H9 (cell line): Measurements from ENCODE around the gene SH3BP5. TPM values are rescaled to one million over a fixed set of nuclear protein-coding genes. Genes with fewer than 3 reads are reported as not detected.

ENCODE experiments used
- DNase-seq: peaks from one replicate; pipeline ENCODE4 v3.0.0-alpha.2; 2017
- H2AFZ ChIP-seq: one replicate; pipeline ENCODE4 v1.6.1; 2013; ENCODE audit warnings: mild to moderate bottlenecking, low read length, control low read depth, moderate library complexity
- H2AK5ac ChIP-seq: 2 replicates; pipeline ENCODE4 v1.6.1; 2013; ENCODE audit warnings: low read length, control low read depth, mixed read lengths; ENCODE audit not compliant: insufficient read length
- H2BK120ac ChIP-seq: one replicate; pipeline ENCODE4 v1.6.1; 2013; ENCODE audit warnings: low read depth, mild to moderate bottlenecking, low read length, control low read depth, inconsistent platforms; ENCODE audit not compliant: poor library complexity, severe bottlenecking
- H2BK12ac ChIP-seq: 2 replicates; pipeline ENCODE4 v1.6.1; 2013; ENCODE audit warnings: low read length, control low read depth, mixed read lengths, low read depth; ENCODE audit not compliant: insufficient read length
- H2BK15ac ChIP-seq: 2 replicates; pipeline ENCODE4 v1.6.1; 2013; ENCODE audit warnings: low read depth, low read length, control low read depth
- H2BK20ac ChIP-seq: one replicate; pipeline ENCODE4 v1.6.1; 2013; ENCODE audit warnings: low read depth, mild to moderate bottlenecking, low read length, control low read depth, inconsistent platforms; ENCODE audit not compliant: poor library complexity, severe bottlenecking
- H2BK5ac ChIP-seq: 2 replicates; pipeline ENCODE4 v1.6.1; 2013; ENCODE audit warnings: low read length, control low read depth, mixed read lengths; ENCODE audit not compliant: insufficient read length
- H3K14ac ChIP-seq: 2 replicates; pipeline ENCODE4 v1.6.1; 2013; ENCODE audit warnings: low read length, control low read depth; ENCODE audit not compliant: insufficient read depth
- H3K18ac ChIP-seq: 2 replicates; pipeline ENCODE4 v1.6.1; 2013; ENCODE audit warnings: low read depth, mild to moderate bottlenecking, mixed read lengths, low read length, control low read depth; ENCODE audit not compliant: insufficient read length
- H3K23ac ChIP-seq: 2 replicates; pipeline ENCODE4 v1.6.1; 2013; ENCODE audit warnings: low read length, control low read depth, mixed read lengths, low read depth; ENCODE audit not compliant: insufficient read length
- H3K23me2 ChIP-seq: 2 replicates; pipeline ENCODE4 v1.6.1; 2013; ENCODE audit warnings: low read depth, mild to moderate bottlenecking, mixed read lengths, low read length, control low read depth; ENCODE audit not compliant: insufficient read length, poor library complexity, severe bottlenecking
- H3K27ac ChIP-seq: 2 replicates; pipeline ENCODE4 v1.5.1; 2013; ENCODE audit warnings: low read length, control low read depth, mixed read lengths, low read depth; ENCODE audit not compliant: insufficient read length
- H3K27me3 ChIP-seq: 2 replicates; pipeline ENCODE4 v1.6.1; 2013; ENCODE audit warnings: low read length, control low read depth, inconsistent platforms; ENCODE audit not compliant: insufficient read depth
- H3K4ac ChIP-seq: 2 replicates; pipeline ENCODE4 v1.6.1; 2013; ENCODE audit warnings: low read depth, mild to moderate bottlenecking, control low read depth, inconsistent platforms, low read length, moderate library complexity
- H3K4me1 ChIP-seq: 2 replicates; pipeline ENCODE4 v1.6.1; 2013; ENCODE audit warnings: low read length, control low read depth, inconsistent platforms; ENCODE audit not compliant: insufficient read depth
- H3K4me2 ChIP-seq: 2 replicates; pipeline ENCODE4 v1.6.1; 2013; ENCODE audit warnings: low read length, control low read depth, mixed read lengths; ENCODE audit not compliant: insufficient read length, insufficient read depth
- H3K56ac ChIP-seq: 2 replicates; pipeline ENCODE4 v1.6.1; 2013; ENCODE audit warnings: low read depth, mild to moderate bottlenecking, mixed read lengths, low read length, control low read depth; ENCODE audit not compliant: insufficient read length
- H3K79me1 ChIP-seq: 2 replicates; pipeline ENCODE4 v1.6.1; 2013; ENCODE audit warnings: low read depth, mild to moderate bottlenecking, moderate library complexity, low read length, control low read depth, inconsistent platforms; ENCODE audit not compliant: insufficient read depth, poor library complexity, severe bottlenecking
- H3K79me2 ChIP-seq: 2 replicates; pipeline ENCODE4 v1.6.1; 2013; ENCODE audit warnings: low read length, control low read depth, inconsistent platforms; ENCODE audit not compliant: insufficient read depth
- H3K9ac ChIP-seq: 2 replicates; pipeline ENCODE4 v1.6.1; 2013; ENCODE audit warnings: low read length, control low read depth, mixed read lengths; ENCODE audit not compliant: insufficient read length; ENCODE audit errors: extremely low read depth
- H3K9me3 ChIP-seq: one replicate; pipeline ENCODE4 v1.6.1; 2013; ENCODE audit warnings: low read depth, low read length, inconsistent platforms; ENCODE audit not compliant: control insufficient read depth
- H3T11ph ChIP-seq: one replicate; pipeline ENCODE4 v1.6.1; 2013; ENCODE audit warnings: mild to moderate bottlenecking, low read length, control low read depth, inconsistent platforms
- H4K20me1 ChIP-seq: one replicate; pipeline ENCODE4 v1.6.1; 2013; ENCODE audit not compliant: control insufficient read depth, insufficient read length, insufficient read depth
- H4K5ac ChIP-seq: 2 replicates; pipeline ENCODE4 v1.6.1; 2013; ENCODE audit warnings: low read depth, mild to moderate bottlenecking, mixed read lengths, low read length, control low read depth; ENCODE audit not compliant: insufficient read length
- H4K8ac ChIP-seq: replicated peaks from 2 replicates; pipeline ENCODE4 v1.6.1; 2013; ENCODE audit warnings: low read length, control low read depth, mixed read lengths, low read depth; ENCODE audit not compliant: insufficient read length
- H4K91ac ChIP-seq: 2 replicates; pipeline ENCODE4 v1.6.1; 2013; ENCODE audit warnings: low read depth, mild to moderate bottlenecking, moderate library complexity, mixed read lengths, low read length, control low read depth; ENCODE audit not compliant: insufficient read length
- H3K27ac Mint-ChIP-seq, 3 experiments: 2 replicates in 2 of 3; 3 replicates in 1 of 3; pipeline ENCODE4 v1.8.0; 2020 to 2021; ENCODE audit warnings: mixed read lengths in 3 of 3, mild to moderate bottlenecking in 1 of 3, moderate library complexity in 1 of 3
- H3K27me3 Mint-ChIP-seq: 2 replicates; pipeline ENCODE4 v1.8.0; 2021; ENCODE audit warnings: low read depth, mild to moderate bottlenecking, moderate library complexity, mixed read lengths
- H3K36me3 Mint-ChIP-seq, 3 experiments: 2 replicates in 2 of 3; 3 replicates in 1 of 3; pipeline ENCODE4 v1.8.0; 2020 to 2021; ENCODE audit warnings: low read depth in 3 of 3, mixed read lengths in 3 of 3; ENCODE audit not compliant: insufficient read depth in 1 of 3
- H3K4me1 Mint-ChIP-seq, 2 experiments: 2 replicates each; pipeline ENCODE4 v1.8.0; 2020; ENCODE audit warnings: mixed read lengths in 2 of 2
- H3K4me3 Mint-ChIP-seq, 2 experiments: 2 replicates in 1 of 2; 3 replicates in 1 of 2; pipeline ENCODE4 v1.8.0; 2020 to 2021; ENCODE audit warnings: mild to moderate bottlenecking in 2 of 2, mixed read lengths in 2 of 2, moderate library complexity in 1 of 2
- H3K9me3 Mint-ChIP-seq, 2 experiments: 2 replicates in 1 of 2; 3 replicates in 1 of 2; pipeline ENCODE4 v1.8.0; 2020; ENCODE audit warnings: mild to moderate bottlenecking in 2 of 2, mixed read lengths in 2 of 2, moderate library complexity in 1 of 2
- CTCF ChIP-seq: fragments of 200-600 bp; sonication (generic); conservative IDR thresholded peaks from 3 replicates; pipeline ENCODE4 v1.8.0; 2021; ENCODE audit warnings: antibody characterized with exemption, mild to moderate bottlenecking
- WGBS: extraction: QIAGEN DNeasy Blood & Tissue Kit; methylation state at CpG from one replicate; pipeline ENCODE4 v1.1.7; 2013; ENCODE audit warnings: missing lambda C conversion rate, low lambda C conversion rate, mixed read lengths; ENCODE audit not compliant: insufficient read length; ENCODE audit errors: extremely low coverage; 5-methylcytosine and 5-hydroxymethylcytosine counted together
- total RNA-seq: library from RNA; stranded (reverse); gene quantifications from 2 replicates; pipeline ENCODE4 v1.2.1, GENCODE V29; 2021

SH3BP5 gene
- total RNA-seq, 1 experiment from 2014 or later, result 6.8 TPM

- Histone ChIP-seq H2AFZ (no peak overlapping the region), H3K4ac (no peak overlapping the region), H3K79me2 (no peaks in the 10 kb centered on the region), H2BK20ac (no peak overlapping the region), H3T11ph (no peak overlapping the region), H2BK15ac (no peak overlapping the region), H4K91ac (no peak overlapping the region), H2BK12ac (no peak overlapping the region), H4K8ac (no peak overlapping the region), H3K14ac (no peak overlapping the region), H3K4me2 (no peak overlapping the region), H4K20me1 (no peaks in the 10 kb centered on the region), H2AK5ac (no peak overlapping the region), H3K9ac (no peak overlapping the region), H3K23me2 (no peaks in the 10 kb centered on the region), H3K18ac (peak overlapping the region; percentile 59), H2BK5ac (no peak overlapping the region), H3K23ac (no peak overlapping the region), H4K5ac (no peak overlapping the region), H2BK120ac (no peak overlapping the region), H3K79me1 (no peaks in the 10 kb centered on the region), H3K56ac (no peak overlapping the region), H3K4me1 (no peaks in the 10 kb centered on the region; the same call in 1 of the 2 replicates), H3K9me3 (no peaks in the 10 kb centered on the region), H3K27ac (no peak overlapping the region), H3K27me3 (no peaks in the 10 kb centered on the region)
- no peak for TF ChIP-seq CTCF
- WGBS, result no CpG with 5 or more reads among the region's 3 CpGs
- Mint-ChIP-seq H3K4me1 (peaks cover 38 to 44% of the 10 kb centered on the region in 2 experiments), H3K27me3 (peaks cover 10% of the 10 kb centered on the region), H3K27ac (peak overlapping the region in 1 of 3 experiments; percentile 54; a peak in 2 of 7 replicates), H3K36me3 (peaks cover 0 to 5% (median 2%) of the 10 kb centered on the region in 3 experiments; a peak in 2 of 7 replicates), H3K4me3 (no peak overlapping the region), H3K9me3 (no peaks in the 10 kb centered on the region)
- no peak for DNase-seq
These were observed 6.3 kb downstream of the SH3BP5 start for GRCh38 chr3:15326037-15326436.
